Epithelial cell of esophagus (primary cell): ENCODE results near the gene NCSTN.

Source experiments
- DNase-seq: peaks from one replicate; pipeline ENCODE4 v3.0.0; 2010; ENCODE audit warnings: low read depth
- H3K4me3 ChIP-seq: 2 replicates; pipeline ENCODE4 v1.5.1; 2011; ENCODE audit warnings: mild to moderate bottlenecking, low read length, control low read depth
- TF ChIP-seq, protein P1 (sequence below): IDR thresholded peaks from 2 replicates; pipeline ENCODE4 v1.5.1; 2011; ENCODE audit warnings: low read depth, mild to moderate bottlenecking, low read length, control low read depth, inconsistent platforms; ENCODE audit not compliant: insufficient read depth; ENCODE audit errors: missing control alignments

NCSTN gene

DNA sequence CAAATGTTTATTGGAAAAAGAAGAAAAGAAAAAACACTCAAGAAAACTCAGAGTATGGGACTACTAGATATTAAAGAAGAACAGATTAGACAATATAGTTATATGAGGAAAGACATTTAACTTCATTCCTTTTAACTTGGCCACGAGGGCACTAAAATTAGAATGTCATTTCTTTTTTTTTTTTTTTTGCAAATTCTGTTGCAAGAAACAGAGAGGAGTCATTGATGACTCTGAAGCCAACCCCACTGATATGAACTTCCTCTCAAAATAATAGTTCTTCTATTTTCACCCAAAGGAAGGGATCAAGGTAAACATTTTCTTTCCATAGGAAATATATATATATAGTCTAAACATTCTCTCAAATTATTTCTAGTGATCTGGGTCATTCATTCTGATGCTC is 33.6 kb upstream of the NCSTN start:
- no peak for DNase-seq
- no peak overlapping the region for H3K4me3 ChIP-seq
- TF ChIP-seq, protein P1, sequence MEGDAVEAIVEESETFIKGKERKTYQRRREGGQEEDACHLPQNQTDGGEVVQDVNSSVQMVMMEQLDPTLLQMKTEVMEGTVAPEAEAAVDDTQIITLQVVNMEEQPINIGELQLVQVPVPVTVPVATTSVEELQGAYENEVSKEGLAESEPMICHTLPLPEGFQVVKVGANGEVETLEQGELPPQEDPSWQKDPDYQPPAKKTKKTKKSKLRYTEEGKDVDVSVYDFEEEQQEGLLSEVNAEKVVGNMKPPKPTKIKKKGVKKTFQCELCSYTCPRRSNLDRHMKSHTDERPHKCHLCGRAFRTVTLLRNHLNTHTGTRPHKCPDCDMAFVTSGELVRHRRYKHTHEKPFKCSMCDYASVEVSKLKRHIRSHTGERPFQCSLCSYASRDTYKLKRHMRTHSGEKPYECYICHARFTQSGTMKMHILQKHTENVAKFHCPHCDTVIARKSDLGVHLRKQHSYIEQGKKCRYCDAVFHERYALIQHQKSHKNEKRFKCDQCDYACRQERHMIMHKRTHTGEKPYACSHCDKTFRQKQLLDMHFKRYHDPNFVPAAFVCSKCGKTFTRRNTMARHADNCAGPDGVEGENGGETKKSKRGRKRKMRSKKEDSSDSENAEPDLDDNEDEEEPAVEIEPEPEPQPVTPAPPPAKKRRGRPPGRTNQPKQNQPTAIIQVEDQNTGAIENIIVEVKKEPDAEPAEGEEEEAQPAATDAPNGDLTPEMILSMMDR = no peak

DNA sequence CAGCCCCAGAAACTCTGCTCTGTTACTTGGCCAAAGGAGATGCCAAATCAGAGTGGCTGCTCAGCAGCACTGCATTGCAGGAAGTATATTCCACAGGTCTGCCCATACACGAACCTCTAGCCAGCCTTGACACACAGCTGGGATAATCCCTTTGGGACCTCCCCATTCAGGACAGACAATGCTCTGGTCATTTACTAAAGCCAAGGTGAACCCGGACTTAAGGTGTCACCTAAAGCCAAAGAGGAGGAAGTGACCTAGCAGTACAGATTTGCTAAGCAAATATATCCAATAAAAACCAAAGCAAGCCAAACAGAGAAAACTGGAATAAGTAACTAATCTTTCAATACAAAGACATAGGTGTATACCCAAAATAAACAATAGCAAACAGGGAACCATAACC is 27.8 kb upstream of the NCSTN start:
- DNase-seq = no peak
- no peak overlapping the region for H3K4me3 ChIP-seq
- TF ChIP-seq, protein P1 = no peak

DNA sequence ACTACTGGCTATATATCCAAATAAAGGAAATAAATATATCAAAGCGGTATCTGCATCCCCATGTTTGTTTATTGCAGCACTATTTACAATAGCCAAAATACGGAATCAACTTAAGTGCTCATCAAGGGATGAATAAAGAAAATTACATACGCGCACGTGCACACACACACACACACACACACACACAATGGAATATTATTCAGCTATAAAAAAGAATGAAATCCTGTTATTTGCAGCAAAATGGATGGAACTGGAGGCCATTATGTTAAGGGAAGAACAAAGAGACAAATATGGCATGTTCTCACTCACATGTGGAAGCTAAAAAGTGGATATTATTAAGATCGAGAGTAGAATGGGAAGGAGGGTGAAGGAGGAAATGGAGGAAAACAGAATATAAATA is 20.4 kb upstream of the NCSTN start:
- TF ChIP-seq, protein P1 = no peak
- no peak overlapping the region for H3K4me3 ChIP-seq
- no peak for DNase-seq

DNA sequence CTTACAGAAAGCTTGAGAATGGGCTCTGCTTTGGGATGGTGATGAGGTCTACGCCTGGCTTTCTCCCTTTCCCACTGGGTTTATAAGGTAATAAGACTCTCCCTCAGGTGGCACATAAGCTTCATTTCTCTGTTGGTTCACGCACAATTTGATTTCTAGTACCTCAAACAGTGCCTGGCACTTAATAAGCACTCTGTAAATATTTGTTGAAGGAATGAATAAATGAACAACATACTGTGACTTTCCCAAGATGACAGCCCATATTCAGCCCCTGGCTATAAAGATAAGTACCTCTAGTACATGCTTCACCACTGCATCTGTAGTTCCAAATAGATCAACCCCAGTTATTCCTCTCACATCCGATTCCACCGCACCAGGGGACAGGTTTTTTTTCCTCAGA is 17.9 kb upstream of the NCSTN start:
- no peak overlapping the region for H3K4me3 ChIP-seq
- no peak for DNase-seq
- TF ChIP-seq, protein P1 = no peak

DNA sequence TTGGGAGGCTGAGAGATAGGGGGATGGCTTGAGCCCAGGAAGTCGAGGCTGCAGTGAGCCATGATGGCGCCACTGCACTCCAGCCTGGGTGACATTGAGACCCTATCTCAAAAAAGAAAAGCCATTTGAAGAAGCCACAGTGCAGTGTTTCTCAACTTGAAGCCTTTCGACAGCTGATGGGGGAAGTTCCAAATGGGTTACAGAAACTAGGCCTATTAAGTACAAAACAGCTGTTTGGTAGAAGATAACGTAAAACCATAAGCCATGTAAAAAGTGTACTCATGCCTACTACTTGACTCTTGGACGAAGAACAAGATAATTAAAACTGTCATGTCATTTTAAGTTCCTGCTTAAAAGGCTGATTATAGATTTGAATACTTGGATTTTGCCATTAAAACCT is 16.8 kb upstream of the NCSTN start:
- TF ChIP-seq, protein P1 = no peak
- H3K4me3 ChIP-seq = no peak overlapping the region
- DNase-seq = no peak

DNA sequence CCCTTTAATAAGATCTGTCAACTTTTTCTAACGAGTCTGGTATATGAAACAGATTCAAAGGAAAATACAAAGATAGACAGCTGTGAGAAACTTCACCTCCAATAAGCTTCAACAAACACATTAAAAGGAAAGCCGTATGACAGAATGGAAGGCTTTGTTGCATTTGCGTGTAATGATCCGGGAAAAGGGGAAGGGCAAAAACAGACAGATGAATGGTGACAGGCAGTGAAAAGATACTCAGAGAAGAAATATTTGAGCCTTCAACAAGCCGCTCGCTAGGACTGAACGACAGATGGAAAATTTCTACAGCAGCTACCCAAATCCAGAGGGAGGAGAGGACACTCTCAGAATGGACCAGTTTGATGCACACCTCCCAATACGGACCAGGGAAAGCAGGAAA is 15.0 kb upstream of the NCSTN start:
- no peak overlapping the region for H3K4me3 ChIP-seq

DNA sequence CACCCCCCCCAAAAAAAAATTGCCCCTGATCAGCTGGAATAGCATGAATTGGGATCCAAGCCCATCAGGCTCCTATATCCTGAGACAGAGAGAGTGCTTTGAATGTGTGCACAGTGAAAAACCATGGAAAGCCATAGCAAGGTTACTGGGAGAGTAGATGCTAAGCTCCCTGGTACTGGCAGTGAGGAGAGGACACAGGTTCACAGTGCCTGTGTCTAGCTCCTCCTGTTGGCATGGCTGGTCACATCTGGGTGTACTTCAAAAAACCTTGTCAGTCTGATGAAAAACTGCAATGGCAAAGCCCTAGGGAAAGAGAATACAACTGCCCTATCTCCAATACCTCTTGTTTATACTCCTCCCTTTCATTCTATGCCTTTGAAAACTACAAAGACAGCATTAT is 13.1 kb upstream of the NCSTN start:
- no peak overlapping the region for H3K4me3 ChIP-seq
- TF ChIP-seq, protein P1 = no peak
- no peak for DNase-seq

More for the DNA sequence above, 15.0 kb upstream of the NCSTN start:
- TF ChIP-seq, protein P1 = no peak
- no peak for DNase-seq
